ENCODE data around the gene DNER. TPM values are rescaled to one million over a fixed set of nuclear protein-coding genes. Genes with fewer than 3 reads are reported as not detected.
"Not testable (repeated sequence)": the region's sequence is repeated elsewhere in the genome, so short reads cannot be mapped to it uniquely, and the experiment has no call there.

DNER gene
- total RNA-seq, 2 donors from 2014 or later = not detected

DNA sequence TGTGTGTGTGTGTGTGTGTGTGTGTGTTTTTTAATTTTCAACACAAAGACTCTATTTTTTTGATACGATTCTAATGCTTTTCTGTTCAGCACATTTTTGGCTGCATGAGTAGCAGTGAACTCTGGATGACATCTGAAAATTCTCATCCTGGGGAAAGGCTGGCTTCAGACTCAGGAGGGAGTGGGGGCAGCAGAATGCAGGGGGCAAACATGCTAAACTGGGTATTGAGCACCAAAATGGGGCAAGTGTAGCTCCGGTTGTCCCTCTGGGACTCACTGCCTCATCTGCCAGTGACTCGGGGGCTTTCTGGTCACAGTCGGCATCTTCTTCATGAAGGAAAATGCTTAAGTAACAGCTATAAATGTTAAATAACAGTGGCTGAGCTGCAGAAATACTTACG, 326.5 kb downstream of the DNER start:
- H3K27ac Mint-ChIP-seq = no peak overlapping the region
- no peak overlapping the region for H3K4me3 Mint-ChIP-seq
- peaks cover 7 to 13% of the 10 kb centered on the region in 2 donors for H3K9me3 Mint-ChIP-seq
- H3K36me3 Mint-ChIP-seq (ENCODE audit: insufficient read depth in 2 of 2) = no peaks in the 10 kb centered on the region
- H3K4me1 Mint-ChIP-seq (ENCODE audit: low read depth) = no peaks in the 10 kb centered on the region
- DNase-seq (no peak), ATAC-seq (replicated peaks in 1 of 2) (no peak)
- H3K27me3 Mint-ChIP-seq (ENCODE audit: low read depth) = no peaks in the 10 kb centered on the region

GRCh38 chr2:229380101-229380625, 334.2 kb downstream of the DNER start:
- ATAC-seq (replicated peaks in 1 of 2) = no peak
- Mint-ChIP-seq H3K27ac (no peak overlapping the region), H3K4me3 (no peak overlapping the region), H3K4me1 (ENCODE audit: low read depth) (no peaks in the 10 kb centered on the region), H3K27me3 (ENCODE audit: low read depth) (no peaks in the 10 kb centered on the region), H3K36me3 (ENCODE audit: insufficient read depth in 2 of 2) (peaks cover 2 to 4% of the 10 kb centered on the region in 2 donors), H3K9me3 (peaks cover 2 to 7% of the 10 kb centered on the region in 2 donors)
- no peak for DNase-seq

GRCh38 chr2:229378386-229378785, 336.0 kb downstream of the DNER start:
- no peak for DNase-seq
- Mint-ChIP-seq H3K36me3 (ENCODE audit: insufficient read depth in 2 of 2) (peaks cover 2 to 4% of the 10 kb centered on the region in 2 donors), H3K9me3 (peaks cover 0 to 6% of the 10 kb centered on the region in 2 donors), H3K4me3 (no peak overlapping the region), H3K27me3 (ENCODE audit: low read depth) (no peaks in the 10 kb centered on the region), H3K4me1 (ENCODE audit: low read depth) (no peaks in the 10 kb centered on the region), H3K27ac (no peak overlapping the region)
- ATAC-seq (replicated peaks in 1 of 2) = no peak

DNA sequence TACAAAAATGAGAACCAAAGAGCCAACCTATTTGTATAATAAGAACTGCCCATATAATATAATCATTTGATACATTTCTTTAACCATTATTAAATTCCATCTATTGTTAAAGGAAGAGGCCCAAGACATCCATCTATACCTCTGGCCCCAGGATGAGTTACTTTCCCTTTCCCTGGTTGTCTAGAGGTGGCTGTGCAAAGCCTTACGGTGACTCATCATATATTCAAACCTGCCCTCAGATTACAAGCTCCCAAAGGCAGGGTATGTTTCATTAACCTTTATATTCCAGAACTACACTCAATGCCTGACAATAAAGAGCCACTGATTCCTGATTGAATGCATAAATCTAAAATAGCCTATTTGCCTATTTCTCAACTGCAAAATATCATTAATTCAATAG, 337.5 kb downstream of the DNER start:
- DNase-seq (no peak), ATAC-seq (replicated peaks in 1 of 2) (no peak)
- Mint-ChIP-seq H3K36me3 (ENCODE audit: insufficient read depth in 2 of 2) (no peaks in the 10 kb centered on the region), H3K9me3 (no peaks in the 10 kb centered on the region), H3K4me3 (no peak overlapping the region), H3K27me3 (ENCODE audit: low read depth) (no peaks in the 10 kb centered on the region), H3K27ac (no peak overlapping the region), H3K4me1 (ENCODE audit: low read depth) (no peaks in the 10 kb centered on the region)

GRCh38 chr2:229375251-229375650, 339.1 kb downstream of the DNER start:
- no peaks in the 10 kb centered on the region for H3K27me3 Mint-ChIP-seq (ENCODE audit: low read depth)
- no peaks in the 10 kb centered on the region for H3K36me3 Mint-ChIP-seq (ENCODE audit: insufficient read depth in 2 of 2)
- no peaks in the 10 kb centered on the region for H3K4me1 Mint-ChIP-seq (ENCODE audit: low read depth)
- DNase-seq = no peak
- H3K9me3 Mint-ChIP-seq = no peaks in the 10 kb centered on the region
- H3K27ac Mint-ChIP-seq = no peak overlapping the region
- ATAC-seq (replicated peaks in 1 of 2) = no peak
- H3K4me3 Mint-ChIP-seq = no peak overlapping the region

GRCh38 chr2:229373311-229373710, 341.0 kb downstream of the DNER start:
- not testable (repeated sequence) for H3K9me3 Mint-ChIP-seq; DNase-seq; H3K27ac Mint-ChIP-seq; H3K27me3 Mint-ChIP-seq (ENCODE audit: low read depth); H3K4me1 Mint-ChIP-seq (ENCODE audit: low read depth); ATAC-seq (replicated peaks in 1 of 2); H3K36me3 Mint-ChIP-seq (ENCODE audit: insufficient read depth in 2 of 2); H3K4me3 Mint-ChIP-seq

GRCh38 chr2:229372207-229372606, 342.1 kb downstream of the DNER start:
- DNase-seq (no peak), ATAC-seq (replicated peaks in 1 of 2) (no peak)
- Mint-ChIP-seq H3K9me3 (no peaks in the 10 kb centered on the region), H3K4me1 (ENCODE audit: low read depth) (no peaks in the 10 kb centered on the region), H3K27me3 (ENCODE audit: low read depth) (no peaks in the 10 kb centered on the region), H3K36me3 (ENCODE audit: insufficient read depth in 2 of 2) (no peaks in the 10 kb centered on the region), H3K27ac (no peak overlapping the region), H3K4me3 (no peak overlapping the region)

GRCh38 chr2:229371086-229371485, 343.3 kb downstream of the DNER start:
- H3K27ac Mint-ChIP-seq = no peak overlapping the region
- no peaks in the 10 kb centered on the region for H3K4me1 Mint-ChIP-seq (ENCODE audit: low read depth)
- H3K9me3 Mint-ChIP-seq = no peaks in the 10 kb centered on the region
- DNase-seq (no peak), ATAC-seq (replicated peaks in 1 of 2) (no peak)
- H3K4me3 Mint-ChIP-seq = no peak overlapping the region
- H3K36me3 Mint-ChIP-seq (ENCODE audit: insufficient read depth in 2 of 2) = no peaks in the 10 kb centered on the region
- H3K27me3 Mint-ChIP-seq (ENCODE audit: low read depth) = no peaks in the 10 kb centered on the region

GRCh38 chr2:229370509-229370908, 343.8 kb downstream of the DNER start:
- Mint-ChIP-seq H3K9me3 (no peaks in the 10 kb centered on the region), H3K4me1 (ENCODE audit: low read depth) (no peaks in the 10 kb centered on the region), H3K36me3 (ENCODE audit: insufficient read depth in 2 of 2) (no peaks in the 10 kb centered on the region), H3K27ac (no peak overlapping the region), H3K27me3 (ENCODE audit: low read depth) (no peaks in the 10 kb centered on the region), H3K4me3 (no peak overlapping the region)
- DNase-seq (no peak), ATAC-seq (replicated peaks in 1 of 2) (no peak)

GRCh38 chr2:229363185-229363814, 351.1 kb downstream of the DNER start:
- Mint-ChIP-seq H3K36me3 (ENCODE audit: insufficient read depth in 2 of 2) (no peaks in the 10 kb centered on the region), H3K27me3 (ENCODE audit: low read depth) (no peaks in the 10 kb centered on the region), H3K27ac (no peak overlapping the region), H3K9me3 (no peaks in the 10 kb centered on the region), H3K4me1 (ENCODE audit: low read depth) (no peaks in the 10 kb centered on the region), H3K4me3 (no peak overlapping the region)
- DNase-seq = no peak
- no peak for ATAC-seq (replicated peaks in 1 of 2)

DNA sequence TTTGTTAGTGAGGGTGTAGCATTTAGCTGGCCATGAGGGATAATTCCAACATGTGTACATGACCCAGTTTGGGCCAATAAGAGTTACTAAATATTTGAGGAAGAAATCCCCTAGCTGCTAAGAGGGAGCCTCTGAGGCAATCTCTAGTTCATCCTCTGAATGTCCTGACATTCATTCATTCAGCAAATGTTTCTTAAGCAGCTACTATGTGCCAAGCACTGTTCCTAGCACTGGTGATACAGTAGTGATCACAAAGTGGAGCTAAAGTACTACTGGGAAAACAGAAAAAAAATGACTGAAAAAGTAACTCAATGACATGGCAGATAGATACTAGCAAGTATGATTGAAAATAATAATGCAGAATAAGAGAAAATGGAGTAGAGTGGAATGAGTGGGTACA, 363.5 kb downstream of the DNER start:
- Mint-ChIP-seq H3K4me3 (no peak overlapping the region), H3K27me3 (ENCODE audit: low read depth) (no peaks in the 10 kb centered on the region), H3K4me1 (ENCODE audit: low read depth) (no peaks in the 10 kb centered on the region), H3K27ac (no peak overlapping the region), H3K36me3 (ENCODE audit: insufficient read depth in 2 of 2) (no peaks in the 10 kb centered on the region), H3K9me3 (peaks cover 0 to 2% of the 10 kb centered on the region in 2 donors)
- DNase-seq (no peak), ATAC-seq (replicated peaks in 1 of 2) (no peak)

DNA sequence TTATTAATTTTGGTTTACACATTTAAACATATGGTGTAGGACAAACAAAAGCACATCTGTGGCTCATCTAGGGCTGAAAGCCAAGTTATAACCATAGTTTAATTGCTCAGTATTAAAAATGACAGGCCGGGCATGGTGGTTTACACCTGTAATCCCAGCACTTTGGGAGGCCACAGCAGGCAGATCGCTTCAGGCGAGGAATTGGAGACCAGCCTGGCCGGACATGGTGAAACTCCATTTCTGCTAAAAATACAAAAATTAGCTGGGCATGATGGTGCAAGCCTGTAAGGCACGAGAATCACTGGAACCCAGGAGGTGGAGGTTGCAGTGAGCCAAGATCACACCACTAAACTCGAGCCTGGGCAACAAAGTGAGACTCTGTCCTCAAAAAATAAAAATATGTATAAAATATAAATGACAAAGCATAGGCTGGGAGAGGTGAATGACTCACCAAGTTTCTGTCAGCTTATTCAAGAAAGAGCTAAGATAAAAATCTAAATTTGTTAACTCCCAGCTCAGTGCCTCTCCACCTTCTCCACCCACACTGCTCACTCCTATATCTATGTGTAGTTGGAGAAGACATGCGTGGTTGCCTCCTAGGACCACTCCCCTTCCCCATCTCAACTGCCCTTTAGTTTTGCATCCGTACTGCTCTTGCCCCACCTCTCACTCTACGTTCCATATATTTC, 364.1 kb downstream of the DNER start:
- Mint-ChIP-seq H3K36me3 (ENCODE audit: insufficient read depth in 2 of 2) (no peaks in the 10 kb centered on the region), H3K4me1 (ENCODE audit: low read depth) (no peaks in the 10 kb centered on the region), H3K4me3 (no peak overlapping the region), H3K27ac (no peak overlapping the region), H3K27me3 (ENCODE audit: low read depth) (no peaks in the 10 kb centered on the region), H3K9me3 (peaks cover 0 to 2% of the 10 kb centered on the region in 2 donors)
- ATAC-seq (replicated peaks in 1 of 2) (no peak), DNase-seq (no peak)

- no peak overlapping the region for H3K27ac Mint-ChIP-seq
- no peak for DNase-seq
- H3K9me3 Mint-ChIP-seq = no peaks in the 10 kb centered on the region
- no peaks in the 10 kb centered on the region for H3K4me1 Mint-ChIP-seq (ENCODE audit: low read depth)
- no peak for ATAC-seq (replicated peaks in 1 of 2)
- no peaks in the 10 kb centered on the region for H3K27me3 Mint-ChIP-seq (ENCODE audit: low read depth)
- H3K4me3 Mint-ChIP-seq = no peak overlapping the region
- H3K36me3 Mint-ChIP-seq (ENCODE audit: insufficient read depth in 2 of 2) = no peaks in the 10 kb centered on the region
These were observed 366.2 kb downstream of the DNER start for GRCh38 chr2:229348128-229348527.

All from activated T-cell treated with anti-CD3 and anti-CD28 coated beads, Interleukin-2, amount 50 U/mL, for 72 hours (primary cell).